ENCODE measurements around the gene PLXNB3. TPM values are rescaled to one million over a fixed set of nuclear protein-coding genes. Genes with fewer than 3 reads are reported as not detected.
"Not testable (repeated sequence)": the region's sequence is repeated elsewhere in the genome, so short reads cannot be mapped to it uniquely, and the experiment has no call there.

The PLXNB3 gene
- total and polyA plus RNA-seq, 4 donors = 0.38 to 31.4 (median 18.4) TPM

GRCh38 chrX:153736871-153737441, 27.1 kb upstream of the PLXNB3 start:
- no peaks in the 10 kb centered on the region for H3K36me3 ChIP-seq (ENCODE audit: control insufficient read depth in 1 of 2, insufficient read depth in 2 of 2, low read length in 1 of 2)
- H3K9me3 ChIP-seq (ENCODE audit: control insufficient read depth, low read length) = no peaks in the 10 kb centered on the region
- H3K27ac ChIP-seq (ENCODE audit: low read depth in 1 of 2, low read length in 2 of 2) = no peak overlapping the region
- H3K4me1 ChIP-seq (ENCODE audit: control insufficient read depth in 1 of 2, insufficient read depth in 2 of 2, low read length in 2 of 2) = no peaks in the 10 kb centered on the region
- H3K4me3 ChIP-seq (ENCODE audit: low read length in 2 of 2) = no peak overlapping the region
- ATAC-seq (ENCODE audit: low FRiP score) = peak; percentile 33
- no peak for DNase-seq
- H3K27me3 ChIP-seq (ENCODE audit: control insufficient read depth in 1 of 2, insufficient read depth in 2 of 2, low read length in 1 of 2) = no peaks in the 10 kb centered on the region
- 83 to 85% methylated on average over 15 of the region's 15 CpGs for WGBS, 2 donors
- intact Hi-C loops (cut with DNase I) = no loop called here

GRCh38 chrX:153738056-153738605, 25.9 kb upstream of the PLXNB3 start:
- Histone ChIP-seq H3K27me3 (ENCODE audit: control insufficient read depth in 1 of 2, insufficient read depth in 2 of 2, low read length in 1 of 2) (no peaks in the 10 kb centered on the region), H3K36me3 (ENCODE audit: control insufficient read depth in 1 of 2, insufficient read depth in 2 of 2, low read length in 1 of 2) (no peaks in the 10 kb centered on the region), H3K4me3 (ENCODE audit: low read length in 2 of 2) (no peak overlapping the region), H3K9me3 (ENCODE audit: control insufficient read depth, low read length) (no peaks in the 10 kb centered on the region), H3K27ac (ENCODE audit: low read depth in 1 of 2, low read length in 2 of 2) (no peak overlapping the region), H3K4me1 (ENCODE audit: control insufficient read depth in 1 of 2, insufficient read depth in 2 of 2, low read length in 2 of 2) (no peaks in the 10 kb centered on the region)
- DNase-seq (no peak), ATAC-seq (ENCODE audit: low FRiP score) (no peak)
- WGBS, 2 donors = 89 to 96% methylated on average over 20 to 27 of the region's 27 CpGs
- intact Hi-C loops (cut with DNase I) = no loop called here

- intact Hi-C loops (cut with DNase I) = no loop called here
- Histone ChIP-seq H3K27me3 (ENCODE audit: control insufficient read depth in 1 of 2, insufficient read depth in 2 of 2, low read length in 1 of 2) (no peaks in the 10 kb centered on the region), H3K36me3 (ENCODE audit: control insufficient read depth in 1 of 2, insufficient read depth in 2 of 2, low read length in 1 of 2) (no peaks in the 10 kb centered on the region), H3K4me1 (ENCODE audit: control insufficient read depth in 1 of 2, insufficient read depth in 2 of 2, low read length in 2 of 2) (no peaks in the 10 kb centered on the region), H3K4me3 (ENCODE audit: low read length in 2 of 2) (no peak overlapping the region), H3K27ac (ENCODE audit: low read depth in 1 of 2, low read length in 2 of 2) (no peak overlapping the region), H3K9me3 (ENCODE audit: control insufficient read depth, low read length) (no peaks in the 10 kb centered on the region)
- DNase-seq (no peak), ATAC-seq (ENCODE audit: low FRiP score) (peak; percentile 36)
- 87 to 93% methylated on average over 28 to 29 of the region's 29 CpGs for WGBS, 2 donors
Observed at GRCh38 chrX:153739754-153740486, 24.1 kb upstream of the PLXNB3 start.

GRCh38 chrX:153740631-153741222, 23.3 kb upstream of the PLXNB3 start:
- H3K27me3 ChIP-seq (ENCODE audit: control insufficient read depth in 1 of 2, insufficient read depth in 2 of 2, low read length in 1 of 2) = no peaks in the 10 kb centered on the region
- H3K4me1 ChIP-seq (ENCODE audit: control insufficient read depth in 1 of 2, insufficient read depth in 2 of 2, low read length in 2 of 2) = no peaks in the 10 kb centered on the region
- H3K9me3 ChIP-seq (ENCODE audit: control insufficient read depth, low read length) = no peaks in the 10 kb centered on the region
- no peak for ATAC-seq (ENCODE audit: low FRiP score)
- H3K27ac ChIP-seq (ENCODE audit: low read depth in 1 of 2, low read length in 2 of 2) = no peak overlapping the region
- no peak for DNase-seq
- no peaks in the 10 kb centered on the region for H3K36me3 ChIP-seq (ENCODE audit: control insufficient read depth in 1 of 2, insufficient read depth in 2 of 2, low read length in 1 of 2)
- intact Hi-C loops (cut with DNase I) = no loop called here
- 92 to 93% methylated on average over 16 of the region's 16 CpGs for WGBS, 2 donors
- H3K4me3 ChIP-seq (ENCODE audit: low read length in 2 of 2) = no peak overlapping the region

- Histone ChIP-seq H3K27me3 (ENCODE audit: control insufficient read depth in 1 of 2, insufficient read depth in 2 of 2, low read length in 1 of 2) (no peaks in the 10 kb centered on the region), H3K27ac (ENCODE audit: low read depth in 1 of 2, low read length in 2 of 2) (no peak overlapping the region), H3K4me1 (ENCODE audit: control insufficient read depth in 1 of 2, insufficient read depth in 2 of 2, low read length in 2 of 2) (no peaks in the 10 kb centered on the region), H3K36me3 (ENCODE audit: control insufficient read depth in 1 of 2, insufficient read depth in 2 of 2, low read length in 1 of 2) (no peaks in the 10 kb centered on the region), H3K4me3 (ENCODE audit: low read length in 2 of 2) (no peak overlapping the region), H3K9me3 (ENCODE audit: control insufficient read depth, low read length) (no peaks in the 10 kb centered on the region)
- 91 to 95% methylated on average over 13 to 14 of the region's 14 CpGs for WGBS, 2 donors
- ATAC-seq (ENCODE audit: low FRiP score) (no peak), DNase-seq (no peak)
- intact Hi-C loops (cut with DNase I) = no loop called here
Observed at GRCh38 chrX:153741446-153741845, 22.6 kb upstream of the PLXNB3 start.

- DNase-seq; intact Hi-C loops (cut with DNase I); H3K27me3 ChIP-seq (ENCODE audit: control insufficient read depth in 1 of 2, insufficient read depth in 2 of 2, low read length in 1 of 2); H3K4me1 ChIP-seq (ENCODE audit: control insufficient read depth in 1 of 2, insufficient read depth in 2 of 2, low read length in 2 of 2); ATAC-seq (ENCODE audit: low FRiP score); H3K4me3 ChIP-seq (ENCODE audit: low read length in 2 of 2); H3K9me3 ChIP-seq (ENCODE audit: control insufficient read depth, low read length); H3K36me3 ChIP-seq (ENCODE audit: control insufficient read depth in 1 of 2, insufficient read depth in 2 of 2, low read length in 1 of 2); H3K27ac ChIP-seq (ENCODE audit: low read depth in 1 of 2, low read length in 2 of 2): not testable (repeated sequence)
- WGBS, 2 donors = 97% methylated on average over 12 to 14 of the region's 14 CpGs
Observed at GRCh38 chrX:153742111-153742510, 21.9 kb upstream of the PLXNB3 start.

- H3K4me1 ChIP-seq (ENCODE audit: control insufficient read depth in 1 of 2, insufficient read depth in 2 of 2, low read length in 2 of 2); intact Hi-C loops (cut with DNase I); DNase-seq; H3K27me3 ChIP-seq (ENCODE audit: control insufficient read depth in 1 of 2, insufficient read depth in 2 of 2, low read length in 1 of 2); ATAC-seq (ENCODE audit: low FRiP score); H3K9me3 ChIP-seq (ENCODE audit: control insufficient read depth, low read length); H3K36me3 ChIP-seq (ENCODE audit: control insufficient read depth in 1 of 2, insufficient read depth in 2 of 2, low read length in 1 of 2); H3K4me3 ChIP-seq (ENCODE audit: low read length in 2 of 2): not testable (repeated sequence)
- peak overlapping the region in 1 of 2 donors; percentile 60 for H3K27ac ChIP-seq (ENCODE audit: low read depth in 1 of 2, low read length in 2 of 2)
- 59 to 79% methylated on average over 30 to 32 of the region's 32 CpGs for WGBS, 2 donors
Observed at GRCh38 chrX:153742796-153743467, 21.1 kb upstream of the PLXNB3 start.

- H3K4me1 ChIP-seq (ENCODE audit: control insufficient read depth in 1 of 2, insufficient read depth in 2 of 2, low read length in 2 of 2); H3K4me3 ChIP-seq (ENCODE audit: low read length in 2 of 2); H3K27me3 ChIP-seq (ENCODE audit: control insufficient read depth in 1 of 2, insufficient read depth in 2 of 2, low read length in 1 of 2); ATAC-seq (ENCODE audit: low FRiP score); intact Hi-C loops (cut with DNase I); H3K36me3 ChIP-seq (ENCODE audit: control insufficient read depth in 1 of 2, insufficient read depth in 2 of 2, low read length in 1 of 2); H3K9me3 ChIP-seq (ENCODE audit: control insufficient read depth, low read length): not testable (repeated sequence)
- peak overlapping the region in 1 of 2 donors; percentile 93 for H3K27ac ChIP-seq (ENCODE audit: low read depth in 1 of 2, low read length in 2 of 2)
- peak; percentile 82 to 87 for DNase-seq
- 6 to 23% methylated on average over 20 to 35 of the region's 35 CpGs for WGBS, 2 donors
Observed at GRCh38 chrX:153743468-153744209, 20.4 kb upstream of the PLXNB3 start.

Measured in aorta (tissue), 5 donors.